HG03039 (cell line): ENCODE results near the gene TMEM229B.

ENCODE experiments used
- ATAC-seq: cut with Tn5 transposase; IDR thresholded peaks from one replicate; pipeline ENCODE4 v1.9.1; 2021; ENCODE audit warnings: mild to moderate bottlenecking, moderate library complexity; ENCODE audit not compliant: unreplicated experiment

The TMEM229B gene

DNA sequence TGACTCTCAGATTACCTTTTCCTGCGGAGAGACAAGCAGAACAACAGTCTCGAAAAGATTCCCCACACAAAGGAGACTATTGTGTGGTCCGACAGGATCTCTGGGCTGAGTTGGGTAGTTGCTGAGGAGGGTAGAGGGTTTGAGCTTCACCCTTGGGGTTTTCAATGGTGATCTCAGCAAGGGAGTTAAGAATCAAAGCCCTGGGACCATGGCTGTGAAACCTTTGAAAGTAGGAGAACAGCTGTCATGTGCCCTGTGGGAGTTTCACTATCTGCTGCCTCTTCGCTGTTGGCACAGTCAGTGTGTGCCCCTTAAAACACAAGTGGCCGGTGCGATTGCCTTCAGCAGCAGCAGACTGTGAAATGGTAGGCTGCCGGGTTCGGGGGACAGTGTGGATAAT, 62.4 kb downstream of the TMEM229B start:
- ATAC-seq = no peak

DNA sequence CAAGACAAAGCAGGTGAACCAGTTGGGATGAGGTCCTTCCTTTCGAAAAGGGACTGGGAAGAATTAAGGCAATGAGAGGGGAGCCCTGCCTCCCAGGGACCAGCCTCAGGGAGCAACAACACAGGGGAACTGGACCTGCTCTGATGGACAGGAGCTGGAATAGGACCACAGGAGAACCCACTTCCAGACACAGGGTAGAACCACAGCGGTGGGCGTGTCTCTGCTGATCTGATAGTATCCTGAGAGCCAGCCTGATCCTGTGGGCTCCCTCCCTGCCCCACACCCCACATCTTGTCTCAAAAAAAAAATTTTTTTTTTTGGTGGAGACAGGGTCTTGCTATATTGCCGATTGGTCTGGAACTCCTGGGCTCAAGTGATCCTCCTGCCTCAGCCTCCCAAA, 62.9 kb downstream of the TMEM229B start:
- ATAC-seq = no peak

DNA sequence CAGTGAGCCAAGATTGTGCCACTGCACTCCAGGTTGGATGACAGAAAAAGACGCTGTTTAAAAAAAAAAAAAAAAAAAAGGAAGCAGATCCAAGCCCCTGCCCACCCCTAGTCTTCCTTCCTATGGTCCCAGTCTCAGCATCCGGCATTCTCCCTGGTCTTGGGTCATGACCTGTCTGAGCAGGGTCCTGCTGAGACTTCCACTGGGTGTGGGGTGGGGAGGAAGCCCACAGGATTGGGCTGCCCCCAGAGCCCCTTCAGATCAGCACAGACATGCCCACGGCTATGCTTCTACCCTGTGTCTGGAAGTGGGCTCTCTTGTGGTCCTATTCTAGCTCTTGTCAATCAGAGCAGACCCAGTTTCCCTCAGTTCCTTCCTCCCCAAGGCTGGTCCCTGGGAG, 64.0 kb downstream of the TMEM229B start:
- no peak for ATAC-seq

DNA sequence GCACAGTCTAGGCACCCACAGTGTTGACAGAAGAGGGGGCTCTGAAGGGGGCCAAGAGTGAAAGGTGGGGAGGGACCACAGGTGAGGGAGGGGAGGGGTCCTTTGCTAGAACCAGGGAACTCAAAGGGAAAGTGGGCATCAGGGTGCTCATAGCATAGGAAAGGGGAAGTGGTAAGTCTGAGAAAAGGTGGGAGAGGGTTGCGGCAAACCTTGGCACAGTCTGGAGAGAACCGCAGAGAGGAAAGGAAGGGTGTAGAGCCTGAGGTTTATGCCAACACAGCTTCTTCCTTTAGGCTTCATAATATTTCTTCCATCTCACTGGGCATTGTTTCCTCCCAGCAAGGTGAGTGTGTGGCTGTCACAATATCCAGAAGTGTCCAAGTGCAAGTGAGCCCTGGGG, 65.1 kb downstream of the TMEM229B start:
- ATAC-seq = no peak

DNA sequence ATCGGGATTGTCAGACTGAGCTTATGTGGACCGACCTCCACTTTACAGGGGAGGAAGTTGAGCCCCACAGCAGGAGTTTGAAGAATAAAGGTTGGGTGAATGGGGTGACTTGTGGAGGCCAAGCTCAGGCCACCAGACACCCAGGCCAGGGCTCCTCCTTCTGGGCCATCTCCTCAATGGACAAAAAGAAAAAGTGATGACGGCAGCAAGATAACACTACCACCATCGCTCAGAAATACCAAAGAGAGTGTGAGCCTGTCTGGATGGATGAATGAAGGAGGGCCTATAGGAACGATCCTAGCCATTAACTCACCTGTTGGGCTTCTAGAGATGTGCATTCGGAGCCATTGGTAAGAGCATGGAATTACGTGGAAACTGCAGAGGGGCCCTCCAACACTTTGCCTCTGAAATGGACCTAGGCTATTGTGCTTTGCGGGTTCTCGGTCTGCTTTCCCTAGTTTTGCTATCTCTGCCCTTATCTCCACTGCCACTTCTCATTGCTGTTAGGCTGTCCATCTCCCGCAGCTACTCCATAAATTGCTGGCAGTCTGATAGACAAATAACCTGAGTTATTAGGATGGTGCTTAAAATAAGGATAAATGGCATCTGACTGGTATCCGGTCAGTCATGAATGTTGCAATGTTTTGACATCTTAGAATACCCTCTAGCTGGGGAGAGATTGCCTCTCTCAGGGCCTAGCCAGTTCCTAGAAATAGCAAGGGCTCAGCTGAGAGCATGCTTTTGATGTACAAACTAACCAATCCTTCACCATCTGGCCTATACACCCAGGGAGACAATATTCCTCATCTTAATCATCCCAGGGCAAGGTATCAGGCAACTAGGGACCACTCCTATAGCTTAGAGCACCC, 66.9 kb downstream of the TMEM229B start:
- ATAC-seq = no peak
